HEK293 (cell line): Measurements from ENCODE around the gene LDLRAD3.
A peak's percentile ranks its signal among the peaks of the same experiment; 100 is the strongest.

Experiments
- CTCF ChIA-PET: fragments of 350-600 bp; formaldehyde crosslinking; extraction: SDS; loops from one replicate; lab custom pipeline; 2021; ENCODE audit warnings: antibody characterized with exemption; lab: Yijun Ruan, JAX
- POLR2A ChIA-PET: fragments of 300-600 bp; formaldehyde crosslinking; extraction: SDS; loops from one replicate; lab custom pipeline; 2020; ENCODE audit warnings: antibody characterized with exemption, inconsistent platforms; lab: Yijun Ruan, JAX
- H3K27ac ChIP-seq: fragments of 200-500 bp; sonication (Bioruptor generic); 2 replicates; pipeline ENCODE4 v1.5.1; 2014; ENCODE audit warnings: low read depth, low read length, control low read depth, inconsistent platforms; ENCODE audit errors: extremely low read depth
- H3K36me3 ChIP-seq, 2 experiments: fragments of 200-500 bp in 1 of 2; sonication (Bioruptor generic) in 1 of 2; 1 replicate in 1 of 2; 2 replicates in 1 of 2; pipeline ENCODE4 v1.5.1; 2014 to 2017; ENCODE audit warnings: inconsistent platforms in 2 of 2, low read length in 2 of 2; ENCODE audit not compliant: control insufficient read depth in 2 of 2, insufficient read depth in 1 of 2
- H3K4me1 ChIP-seq: fragments of 200-500 bp; sonication (Bioruptor generic); 2 replicates; pipeline ENCODE4 v1.5.1; 2014; ENCODE audit warnings: mild to moderate bottlenecking, low read length, inconsistent platforms; ENCODE audit not compliant: control insufficient read depth, insufficient read depth
- H3K4me3 ChIP-seq: 2 replicates; pipeline ENCODE4 v1.5.1; 2011; ENCODE audit warnings: low read depth, mild to moderate bottlenecking, control low read depth, low read length, moderate library complexity
- H3K9me3 ChIP-seq: fragments of 200-500 bp; sonication (Bioruptor generic); 2 replicates; pipeline ENCODE4 v1.5.1; 2014; ENCODE audit warnings: low read depth, low read length, inconsistent platforms; ENCODE audit not compliant: control insufficient read depth, insufficient read depth
- ELK4 ChIP-seq: IDR thresholded peaks from 2 replicates; pipeline ENCODE4 v1.6.1; 2011; ENCODE audit warnings: mild to moderate bottlenecking, low read depth, low read length, borderline replicate concordance
- HOXD13 ChIP-seq: sonication (generic); formaldehyde crosslinking; IDR thresholded peaks from 2 replicates; pipeline ENCODE4 v1.8.0; 2022; ENCODE audit warnings: missing genetic modification reagents, borderline replicate concordance
- KLF16 ChIP-seq: fragments of 450-650 bp; formaldehyde crosslinking; IDR thresholded peaks from 2 replicates; pipeline ENCODE4 v1.5.1; 2017; ENCODE audit warnings: missing biosample characterization, missing genetic modification characterization
- PRDM1 ChIP-seq: fragments of 450-650 bp; formaldehyde crosslinking; IDR thresholded peaks from 2 replicates; pipeline ENCODE4; 2016; ENCODE audit warnings: missing biosample characterization, missing genetic modification characterization
- RBAK ChIP-seq: fragments of 450-650 bp; formaldehyde crosslinking; IDR thresholded peaks from 2 replicates; pipeline ENCODE4 v1.5.1; 2016; ENCODE audit warnings: missing biosample characterization, missing genetic modification characterization
- REPIN1 ChIP-seq: fragments of 450-650 bp; formaldehyde crosslinking; IDR thresholded peaks from 2 replicates; pipeline ENCODE4 v1.5.1; 2017; ENCODE audit warnings: missing biosample characterization, missing genetic modification characterization, low read depth
- ZNF16 ChIP-seq: fragments of 450-650 bp; formaldehyde crosslinking; IDR thresholded peaks from 2 replicates; pipeline ENCODE4 v1.5.1; 2016; ENCODE audit warnings: low read depth, missing biosample characterization, missing genetic modification characterization
- ZNF169 ChIP-seq: fragments of 450-650 bp; formaldehyde crosslinking; IDR thresholded peaks from 2 replicates; pipeline ENCODE4 v1.5.1; 2016; ENCODE audit warnings: missing biosample characterization, missing genetic modification characterization
- ZNF174 ChIP-seq: fragments of 450-650 bp; formaldehyde crosslinking; IDR thresholded peaks from 2 replicates; pipeline ENCODE4 v1.5.0; 2017; ENCODE audit warnings: missing biosample characterization, mild to moderate bottlenecking, missing genetic modification characterization
- ZNF239 ChIP-seq: fragments of 450-650 bp; formaldehyde crosslinking; IDR thresholded peaks from 2 replicates; pipeline ENCODE4 v1.5.1; 2016; ENCODE audit warnings: missing biosample characterization, missing genetic modification characterization
- ZNF26 ChIP-seq: fragments of 450-650 bp; formaldehyde crosslinking; IDR thresholded peaks from 2 replicates; pipeline ENCODE4 v1.5.1; 2016; ENCODE audit warnings: missing biosample characterization, missing genetic modification characterization
- ZNF292 ChIP-seq: fragments of 450-650 bp; formaldehyde crosslinking; IDR thresholded peaks from 2 replicates; pipeline ENCODE4 v1.5.1; 2016; ENCODE audit warnings: low read depth, missing biosample characterization, missing genetic modification characterization, borderline replicate concordance
- ZNF426 ChIP-seq: fragments of 450-650 bp; formaldehyde crosslinking; IDR thresholded peaks from 2 replicates; pipeline ENCODE4 v1.5.1; 2017; ENCODE audit warnings: missing biosample characterization, missing genetic modification characterization, mild to moderate bottlenecking, inconsistent platforms, moderate library complexity
- ZNF518A ChIP-seq: fragments of 450-650 bp; formaldehyde crosslinking; conservative IDR thresholded peaks from 2 replicates; pipeline ENCODE4 v1.5.1; 2016; ENCODE audit warnings: low read depth, missing biosample characterization, missing genetic modification characterization
- ZNF530 ChIP-seq: fragments of 450-650 bp; formaldehyde crosslinking; IDR thresholded peaks from 2 replicates; pipeline ENCODE4 v1.5.1; 2016; ENCODE audit warnings: low read depth, missing biosample characterization, missing genetic modification characterization
- ZNF623 ChIP-seq: fragments of 450-650 bp; formaldehyde crosslinking; IDR thresholded peaks from 2 replicates; pipeline ENCODE4 v1.5.1; 2016; ENCODE audit warnings: missing biosample characterization, missing genetic modification characterization
- ZNF626 ChIP-seq: fragments of 450-650 bp; sonication (Bioruptor Pico); formaldehyde crosslinking; IDR thresholded peaks from 2 replicates; pipeline ENCODE4 v1.5.1; 2018; ENCODE audit warnings: missing biosample characterization, missing genetic modification characterization, inconsistent platforms
- ZNF747 ChIP-seq: fragments of 450-650 bp; formaldehyde crosslinking; IDR thresholded peaks from 2 replicates; pipeline ENCODE4 v1.5.1; 2016; ENCODE audit warnings: missing biosample characterization, missing genetic modification characterization
- ZNF768 ChIP-seq: fragments of 450-650 bp; formaldehyde crosslinking; IDR thresholded peaks from 2 replicates; pipeline ENCODE4 v1.5.1; 2018; ENCODE audit warnings: missing biosample characterization, mild to moderate bottlenecking, missing genetic modification characterization

Gene LDLRAD3

GRCh38 chr11:36150986-36151385 lies 207.1 kb downstream of the LDLRAD3 start:
- H3K27ac ChIP-seq = no peak overlapping the region
- TF ChIP-seq ELK4 (no peak), RBAK (tag by site-specific recombination) (no peak), ZNF518A (no peak), HOXD13 (CRISPR knock-in tag) (no peak), ZNF239 (tag by site-specific recombination) (no peak), ZNF747 (no peak), ZNF626 (tag by site-specific recombination) (no peak)
- ChIA-PET CTCF (interaction anchor here (0.6 to 3.8 kb wide), 12 partner anchors 14 to 1816 kb away, joined by 3 to 25 read pairs (median 4); no protein-coding TSS in a partner anchor), POLR2A (no interaction called here)
- H3K4me1 ChIP-seq = no peaks in the 10 kb centered on the region; the same call in 1 of the 2 replicates
- no peaks in the 10 kb centered on the region for H3K9me3 ChIP-seq
- no peaks in the 10 kb centered on the region for H3K36me3 ChIP-seq
- H3K4me3 ChIP-seq = no peak overlapping the region

GRCh38 chr11:36151933-36152580 lies 208.2 kb downstream of the LDLRAD3 start:
- ChIA-PET POLR2A (no interaction called here), CTCF (interaction anchor here (0.9 to 3.8 kb wide), 6 partner anchors 107 to 330 kb away, joined by 3 to 25 read pairs (median 6); no protein-coding TSS in a partner anchor)
- H3K4me3 ChIP-seq = no peak overlapping the region

GRCh38 chr11:36153551-36153950 lies 209.7 kb downstream of the LDLRAD3 start:
- POLR2A ChIA-PET = no interaction called here
- no peaks in the 10 kb centered on the region for H3K9me3 ChIP-seq
- no peak overlapping the region for H3K27ac ChIP-seq
- CTCF ChIA-PET = interaction anchor here (0.6 to 1.2 kb wide), 5 partner anchors 32 to 762 kb away, joined by 3 to 5 read pairs (median 3); no protein-coding TSS in a partner anchor
- no peaks in the 10 kb centered on the region for H3K36me3 ChIP-seq
- no peak overlapping the region for H3K4me3 ChIP-seq
- TF ChIP-seq PRDM1 (tag by site-specific recombination) = no peak
- no peak for TF ChIP-seq ZNF292 (tag by site-specific recombination)
- TF ChIP-seq ZNF426 = no peak
- no peak for TF ChIP-seq ZNF623
- TF ChIP-seq ZNF530 (tag by site-specific recombination) = no peak
- no peak for TF ChIP-seq ZNF174 (tag by site-specific recombination)
- no peak for TF ChIP-seq KLF16 (tag by site-specific recombination)
- no peak for TF ChIP-seq ZNF16 (tag by site-specific recombination)
- H3K4me1 ChIP-seq = no peaks in the 10 kb centered on the region; the same call in 1 of the 2 replicates

More at GRCh38 chr11:36151933-36152580, 208.2 kb downstream of the LDLRAD3 start:
- H3K4me1 ChIP-seq = no peaks in the 10 kb centered on the region; the same call in 1 of the 2 replicates
- no peaks in the 10 kb centered on the region for H3K9me3 ChIP-seq
- no peaks in the 10 kb centered on the region for H3K36me3 ChIP-seq
- TF ChIP-seq ZNF169 (tag by site-specific recombination) (no peak), KLF16 (tag by site-specific recombination) (no peak), ZNF26 (tag by site-specific recombination) (no peak), ZNF768 (0 out of 2 replicates have a peak, but pooled peaks have one; percentile 39), REPIN1 (tag by site-specific recombination) (no peak)
- H3K27ac ChIP-seq = no peak overlapping the region
